Measurements from ENCODE around the gene TSPAN11. TPM values are rescaled to one million over a fixed set of nuclear protein-coding genes. Genes with fewer than 3 reads are reported as not detected.

The TSPAN11 gene
- total RNA-seq, 1 experiment from 2014 or later, result not detected

DNA sequence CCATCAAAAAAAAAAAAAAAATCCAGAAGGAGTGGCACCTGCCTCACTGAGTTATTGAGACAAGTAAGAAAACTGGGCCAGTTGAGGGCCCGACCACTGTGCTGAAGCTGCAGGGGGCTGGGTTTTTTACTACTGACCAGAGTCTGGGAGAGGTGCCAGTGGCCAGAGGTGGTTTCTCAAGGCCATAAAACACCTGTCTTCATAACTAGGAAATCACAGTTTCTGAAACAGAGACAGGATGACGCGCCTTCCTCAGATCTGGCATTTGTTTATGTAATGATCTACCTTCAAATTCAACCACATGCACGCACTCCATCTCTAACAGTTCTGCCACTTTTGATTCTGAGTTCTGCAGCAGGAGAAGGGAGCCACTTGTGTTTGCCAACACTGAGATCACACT is 12.7 kb downstream of the TSPAN11 start:
- ATAC-seq (no peak), DNase-seq (ENCODE audit: low read depth, low spot score) (no peak)
- Histone ChIP-seq H3K9me3 (ENCODE audit: control insufficient read depth, insufficient read depth, low read depth, low read length) (no peaks in the 10 kb centered on the region), H3K27me3 (ENCODE audit: control insufficient read depth, insufficient read depth, low read length) (peaks cover 23% of the 10 kb centered on the region), H3K27ac (ENCODE audit: low read length) (no peak overlapping the region), H3K4me3 (ENCODE audit: low read depth in 2 of 2, low read length in 2 of 2) (no peak overlapping the region), H3K36me3 (ENCODE audit: control insufficient read depth, insufficient read depth, low read length) (no peaks in the 10 kb centered on the region), H3K4me1 (ENCODE audit: control insufficient read depth, insufficient read depth, low read length) (no peaks in the 10 kb centered on the region)
- ChIA-PET CTCF (no interaction called here), POLR2A (no interaction called here)
- intact Hi-C loops (cut with micrococcal nuclease; ENCODE audit: unreplicated experiment) (no loop called here), in situ Hi-C loops (cut with HindIII; ENCODE audit: low pct_unique_long_range_greater_than_20kb, low sequenced_read_pairs) (no loop called here)
- no peak for TF ChIP-seq SIN3A (IDR thresholded peaks at IDR 0.05; ENCODE audit: borderline replicate concordance, insufficient read depth, low read depth, low read length)
- TF ChIP-seq TCF7L2 (IDR thresholded peaks at IDR 0.05; ENCODE audit: low read depth, low read length), result no peak
- TF ChIP-seq, protein P1, sequence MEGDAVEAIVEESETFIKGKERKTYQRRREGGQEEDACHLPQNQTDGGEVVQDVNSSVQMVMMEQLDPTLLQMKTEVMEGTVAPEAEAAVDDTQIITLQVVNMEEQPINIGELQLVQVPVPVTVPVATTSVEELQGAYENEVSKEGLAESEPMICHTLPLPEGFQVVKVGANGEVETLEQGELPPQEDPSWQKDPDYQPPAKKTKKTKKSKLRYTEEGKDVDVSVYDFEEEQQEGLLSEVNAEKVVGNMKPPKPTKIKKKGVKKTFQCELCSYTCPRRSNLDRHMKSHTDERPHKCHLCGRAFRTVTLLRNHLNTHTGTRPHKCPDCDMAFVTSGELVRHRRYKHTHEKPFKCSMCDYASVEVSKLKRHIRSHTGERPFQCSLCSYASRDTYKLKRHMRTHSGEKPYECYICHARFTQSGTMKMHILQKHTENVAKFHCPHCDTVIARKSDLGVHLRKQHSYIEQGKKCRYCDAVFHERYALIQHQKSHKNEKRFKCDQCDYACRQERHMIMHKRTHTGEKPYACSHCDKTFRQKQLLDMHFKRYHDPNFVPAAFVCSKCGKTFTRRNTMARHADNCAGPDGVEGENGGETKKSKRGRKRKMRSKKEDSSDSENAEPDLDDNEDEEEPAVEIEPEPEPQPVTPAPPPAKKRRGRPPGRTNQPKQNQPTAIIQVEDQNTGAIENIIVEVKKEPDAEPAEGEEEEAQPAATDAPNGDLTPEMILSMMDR (IDR thresholded peaks at IDR 0.05), result no peak
- TF ChIP-seq, protein P2, sequence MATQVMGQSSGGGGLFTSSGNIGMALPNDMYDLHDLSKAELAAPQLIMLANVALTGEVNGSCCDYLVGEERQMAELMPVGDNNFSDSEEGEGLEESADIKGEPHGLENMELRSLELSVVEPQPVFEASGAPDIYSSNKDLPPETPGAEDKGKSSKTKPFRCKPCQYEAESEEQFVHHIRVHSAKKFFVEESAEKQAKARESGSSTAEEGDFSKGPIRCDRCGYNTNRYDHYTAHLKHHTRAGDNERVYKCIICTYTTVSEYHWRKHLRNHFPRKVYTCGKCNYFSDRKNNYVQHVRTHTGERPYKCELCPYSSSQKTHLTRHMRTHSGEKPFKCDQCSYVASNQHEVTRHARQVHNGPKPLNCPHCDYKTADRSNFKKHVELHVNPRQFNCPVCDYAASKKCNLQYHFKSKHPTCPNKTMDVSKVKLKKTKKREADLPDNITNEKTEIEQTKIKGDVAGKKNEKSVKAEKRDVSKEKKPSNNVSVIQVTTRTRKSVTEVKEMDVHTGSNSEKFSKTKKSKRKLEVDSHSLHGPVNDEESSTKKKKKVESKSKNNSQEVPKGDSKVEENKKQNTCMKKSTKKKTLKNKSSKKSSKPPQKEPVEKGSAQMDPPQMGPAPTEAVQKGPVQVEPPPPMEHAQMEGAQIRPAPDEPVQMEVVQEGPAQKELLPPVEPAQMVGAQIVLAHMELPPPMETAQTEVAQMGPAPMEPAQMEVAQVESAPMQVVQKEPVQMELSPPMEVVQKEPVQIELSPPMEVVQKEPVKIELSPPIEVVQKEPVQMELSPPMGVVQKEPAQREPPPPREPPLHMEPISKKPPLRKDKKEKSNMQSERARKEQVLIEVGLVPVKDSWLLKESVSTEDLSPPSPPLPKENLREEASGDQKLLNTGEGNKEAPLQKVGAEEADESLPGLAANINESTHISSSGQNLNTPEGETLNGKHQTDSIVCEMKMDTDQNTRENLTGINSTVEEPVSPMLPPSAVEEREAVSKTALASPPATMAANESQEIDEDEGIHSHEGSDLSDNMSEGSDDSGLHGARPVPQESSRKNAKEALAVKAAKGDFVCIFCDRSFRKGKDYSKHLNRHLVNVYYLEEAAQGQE (IDR thresholded peaks at IDR 0.05; ENCODE audit: insufficient read depth in 1 of 2, low read depth in 2 of 2, low read length in 1 of 2), result no peak
- TF ChIP-seq POLR2AphosphoS5 (IDR thresholded peaks at IDR 0.05; ENCODE audit: low read depth, low read length), result no peak
- no TSS peak for BruUV-seq (replicated peaks)

DNA sequence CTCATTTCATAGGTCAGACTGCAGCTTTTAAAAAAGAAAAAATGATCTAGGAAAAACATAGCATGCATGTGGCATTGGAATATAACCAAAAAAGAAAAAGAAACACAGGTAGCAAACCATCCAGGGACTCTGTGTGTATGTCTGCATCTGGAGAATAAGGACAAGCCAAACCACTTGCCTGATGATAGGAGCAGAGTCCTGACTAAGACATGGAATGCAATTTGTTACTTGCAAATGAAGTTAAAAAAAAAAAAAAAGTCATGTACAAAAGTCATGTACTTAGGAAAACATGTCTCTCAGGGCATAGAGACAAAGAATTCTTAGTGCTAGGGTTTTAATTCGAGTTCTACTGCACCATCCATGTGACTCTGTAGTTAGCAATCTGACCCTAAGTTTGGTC is 15.9 kb downstream of the TSPAN11 start:
- Histone ChIP-seq H3K36me3 (ENCODE audit: control insufficient read depth, insufficient read depth, low read length) (no peaks in the 10 kb centered on the region), H3K9me3 (ENCODE audit: control insufficient read depth, insufficient read depth, low read depth, low read length) (no peaks in the 10 kb centered on the region), H3K4me3 (ENCODE audit: low read depth in 2 of 2, low read length in 2 of 2) (no peak overlapping the region), H3K27me3 (ENCODE audit: control insufficient read depth, insufficient read depth, low read length) (peaks cover 21% of the 10 kb centered on the region), H3K4me1 (ENCODE audit: control insufficient read depth, insufficient read depth, low read length) (no peaks in the 10 kb centered on the region), H3K27ac (ENCODE audit: low read length) (no peak overlapping the region)
- intact Hi-C loops (cut with micrococcal nuclease; ENCODE audit: unreplicated experiment), result no loop called here
- ChIA-PET POLR2A (no interaction called here), CTCF (no interaction called here)
- ATAC-seq, result no peak
- no TSS peak for BruUV-seq (replicated peaks)
- in situ Hi-C loops (cut with HindIII; ENCODE audit: low pct_unique_long_range_greater_than_20kb, low sequenced_read_pairs), result no loop called here
- no peak for TF ChIP-seq POLR2AphosphoS5 (IDR thresholded peaks at IDR 0.05; ENCODE audit: low read depth, low read length)
- TF ChIP-seq, protein P1 (IDR thresholded peaks at IDR 0.05), result no peak
- TF ChIP-seq, protein P2 (IDR thresholded peaks at IDR 0.05; ENCODE audit: insufficient read depth in 1 of 2, low read depth in 2 of 2, low read length in 1 of 2), result no peak
- no peak for DNase-seq (ENCODE audit: low read depth, low spot score)
